ENCODE data around the gene PROX1. TPM values are rescaled to one million over a fixed set of nuclear protein-coding genes. Genes with fewer than 3 reads are reported as not detected.

Gene PROX1
- total and polyA plus RNA-seq, 2 of the 8 experiments (the other 6 are each of a cell fraction or from before 2014, with no cell fraction given) = 0.30 to 2.0 TPM

DNA sequence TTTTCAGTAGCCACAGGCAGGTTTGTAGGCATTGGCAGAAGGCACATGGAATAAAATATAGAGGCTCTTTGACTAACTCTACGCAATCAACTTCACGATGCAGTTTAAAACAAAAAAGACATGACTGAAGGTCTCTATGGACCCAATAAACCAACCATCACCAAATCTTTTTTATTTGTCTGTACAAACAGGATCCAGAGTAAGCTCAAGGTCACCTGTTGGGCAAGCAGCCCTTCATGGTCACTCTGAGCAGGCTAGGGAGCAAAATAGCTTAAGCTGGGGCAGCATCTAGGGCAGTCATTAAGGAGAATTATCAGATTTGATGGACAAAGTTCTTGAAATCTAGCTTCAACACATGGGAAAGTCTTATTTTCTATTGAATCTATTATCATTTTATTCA, 26.8 kb upstream of the PROX1 start:
- 83% methylated on average over 2 of the region's 2 CpGs; no CpG with 5 or more reads in 1 of the 2 experiments for WGBS, 2 experiments (ENCODE audit: extremely low coverage in 1 of 2, insufficient coverage in 1 of 2, insufficient read length in 1 of 2, insufficient replicate concordance in 2 of 2, low coverage in 1 of 2, low lambda C conversion rate in 2 of 2, missing lambda C conversion rate in 1 of 2)
- Histone ChIP-seq H3K18ac (ENCODE audit: extremely low read depth, low read length) (no peak overlapping the region), H4K5ac (ENCODE audit: insufficient read length, low read depth, low read length) (no peak overlapping the region), H3K23ac (ENCODE audit: insufficient read length) (no peak overlapping the region), H3K4me3 (ENCODE audit: extremely low read depth in 1 of 4, insufficient read depth in 2 of 4, low read depth in 3 of 4, low read length in 4 of 4) (no peak overlapping the region), H3K27ac (ENCODE audit: low read depth, low read length) (no peak overlapping the region), H4K20me1 (replicated peaks in 1 of 2; ENCODE audit: control insufficient read depth in 1 of 2, insufficient read depth in 2 of 2, low read length in 2 of 2) (no peaks in the 10 kb centered on the region), H2BK5ac (ENCODE audit: low read depth, low read length) (no peak overlapping the region), H2BK20ac (ENCODE audit: low read length) (no peak overlapping the region), H2AFZ (ENCODE audit: low read length) (no peak overlapping the region), H3K4me1 (replicated peaks in 1 of 4; ENCODE audit: control insufficient read depth in 3 of 4, insufficient read depth in 4 of 4, low read length in 3 of 4) (no peaks in the 10 kb centered on the region), H3K9me3 (ENCODE audit: insufficient read depth in 2 of 2, low read depth in 1 of 2, low read length in 1 of 2) (no peaks in the 10 kb centered on the region), H3K4me2 (ENCODE audit: insufficient read depth in 1 of 2, low read depth in 2 of 2, low read length in 2 of 2) (no peak overlapping the region), H3K27me3 (replicated peaks in 1 of 4; ENCODE audit: control insufficient read depth in 3 of 4, extremely low read depth in 1 of 4, insufficient read depth in 3 of 4, low read length in 3 of 4) (peaks cover 0 to 1% (median 0%) of the 10 kb centered on the region in 4 experiments; a peak in 1 of 7 replicates), H3K9ac (replicated peaks in 1 of 4; ENCODE audit: extremely low read depth in 1 of 4, low read depth in 3 of 4, low read length in 3 of 4) (no peak overlapping the region), H2AK5ac (ENCODE audit: low read depth, low read length) (no peak overlapping the region), H3K56ac (replicated peaks; ENCODE audit: insufficient read length, low read depth, low read length) (no peak overlapping the region), H3K4ac (replicated peaks; ENCODE audit: insufficient read length, low read depth, low read length) (no peak overlapping the region), H3K79me2 (ENCODE audit: control insufficient read depth in 1 of 2, insufficient read depth in 2 of 2, low read length in 2 of 2) (no peaks in the 10 kb centered on the region), H3K36me3 (ENCODE audit: control insufficient read depth in 2 of 4, insufficient read depth in 4 of 4, low read length in 3 of 4) (no peaks in the 10 kb centered on the region), H3K79me1 (ENCODE audit: low read depth, low read length) (no peaks in the 10 kb centered on the region), H4K8ac (ENCODE audit: extremely low read depth, insufficient read depth, low read length) (no peak overlapping the region), H4K91ac (replicated peaks; ENCODE audit: insufficient read length, low read length) (no peak overlapping the region), H2BK120ac (replicated peaks; ENCODE audit: low read depth, low read length) (no peak overlapping the region), H3K23me2 (ENCODE audit: low read depth, low read length) (no peaks in the 10 kb centered on the region), H2BK12ac (ENCODE audit: low read depth, low read length) (no peak overlapping the region), H3K14ac (ENCODE audit: insufficient read length) (no peak overlapping the region), H2BK15ac (ENCODE audit: low read length) (no peak overlapping the region)
- FAIRE-seq = no peak
- DNase-seq (ENCODE audit: low read depth in 1 of 2, low spot score in 2 of 2) = no peak
- CTCF ChIA-PET (ENCODE audit: partially characterized antibody) = interaction anchor here (1.0 kb wide), 1 partner anchor 29 kb away, joined by 5 read pairs; no protein-coding TSS in a partner anchor
- TF ChIP-seq SIX5 (IDR thresholded peaks at IDR 0.05; ENCODE audit: low read depth, low read length) (no peak), CEBPB (IDR thresholded peaks at IDR 0.05; ENCODE audit: low read depth, low read length) (no peak), SP4 (IDR thresholded peaks at IDR 0.05; ENCODE audit: low read length) (no peak), CTBP2 (IDR thresholded peaks at IDR 0.05; ENCODE audit: borderline replicate concordance, insufficient read depth, insufficient read length, low read length) (no peak)
- POLR2A ChIA-PET (ENCODE audit: partially characterized antibody) = no interaction called here
